ENCODE results near the gene PSD4. TPM values are rescaled to one million over a fixed set of nuclear protein-coding genes. Genes with fewer than 3 reads are reported as not detected.
A peak's percentile ranks its signal among the peaks of the same experiment; 100 is the strongest.

The PSD4 gene
- total RNA-seq, 1 donor from 2014 or later = 27.1 TPM

- Mint-ChIP-seq H3K27ac (no peak overlapping the region), H3K27me3 (peaks cover 20% of the 10 kb centered on the region), H3K4me3 (ENCODE audit: low read depth) (no peak overlapping the region), H3K36me3 (ENCODE audit: insufficient read depth) (no peaks in the 10 kb centered on the region), H3K9me3 (ENCODE audit: low read depth) (no peaks in the 10 kb centered on the region), H3K4me1 (ENCODE audit: low read depth) (no peaks in the 10 kb centered on the region)
- TF ChIP-seq CTCF (IDR thresholded peaks at IDR 0.05; ENCODE audit: unreplicated experiment) = no peak
- DNase-seq (ENCODE audit: low spot score, unreplicated experiment) = no peak
Measured at GRCh38 chr2:113242327-113242726, 68.6 kb downstream of the PSD4 start.

GRCh38 chr2:113245276-113245711 lies 71.5 kb downstream of the PSD4 start:
- no peak for DNase-seq (ENCODE audit: low spot score, unreplicated experiment)
- Mint-ChIP-seq H3K27me3 (peaks cover 20% of the 10 kb centered on the region), H3K4me3 (ENCODE audit: low read depth) (no peak overlapping the region), H3K27ac (no peak overlapping the region), H3K9me3 (ENCODE audit: low read depth) (no peaks in the 10 kb centered on the region), H3K4me1 (ENCODE audit: low read depth) (no peaks in the 10 kb centered on the region), H3K36me3 (ENCODE audit: insufficient read depth) (no peaks in the 10 kb centered on the region)
- TF ChIP-seq CTCF (IDR thresholded peaks at IDR 0.05; ENCODE audit: unreplicated experiment) = no peak

GRCh38 chr2:113246606-113247005 lies 72.8 kb downstream of the PSD4 start:
- Mint-ChIP-seq H3K27me3 (peaks cover 18% of the 10 kb centered on the region), H3K27ac (no peak overlapping the region), H3K36me3 (ENCODE audit: insufficient read depth) (no peaks in the 10 kb centered on the region), H3K4me3 (ENCODE audit: low read depth) (no peak overlapping the region), H3K4me1 (ENCODE audit: low read depth) (no peaks in the 10 kb centered on the region), H3K9me3 (ENCODE audit: low read depth) (no peaks in the 10 kb centered on the region)
- TF ChIP-seq CTCF (IDR thresholded peaks at IDR 0.05; ENCODE audit: unreplicated experiment) = no peak
- DNase-seq (ENCODE audit: low spot score, unreplicated experiment) = no peak

DNA sequence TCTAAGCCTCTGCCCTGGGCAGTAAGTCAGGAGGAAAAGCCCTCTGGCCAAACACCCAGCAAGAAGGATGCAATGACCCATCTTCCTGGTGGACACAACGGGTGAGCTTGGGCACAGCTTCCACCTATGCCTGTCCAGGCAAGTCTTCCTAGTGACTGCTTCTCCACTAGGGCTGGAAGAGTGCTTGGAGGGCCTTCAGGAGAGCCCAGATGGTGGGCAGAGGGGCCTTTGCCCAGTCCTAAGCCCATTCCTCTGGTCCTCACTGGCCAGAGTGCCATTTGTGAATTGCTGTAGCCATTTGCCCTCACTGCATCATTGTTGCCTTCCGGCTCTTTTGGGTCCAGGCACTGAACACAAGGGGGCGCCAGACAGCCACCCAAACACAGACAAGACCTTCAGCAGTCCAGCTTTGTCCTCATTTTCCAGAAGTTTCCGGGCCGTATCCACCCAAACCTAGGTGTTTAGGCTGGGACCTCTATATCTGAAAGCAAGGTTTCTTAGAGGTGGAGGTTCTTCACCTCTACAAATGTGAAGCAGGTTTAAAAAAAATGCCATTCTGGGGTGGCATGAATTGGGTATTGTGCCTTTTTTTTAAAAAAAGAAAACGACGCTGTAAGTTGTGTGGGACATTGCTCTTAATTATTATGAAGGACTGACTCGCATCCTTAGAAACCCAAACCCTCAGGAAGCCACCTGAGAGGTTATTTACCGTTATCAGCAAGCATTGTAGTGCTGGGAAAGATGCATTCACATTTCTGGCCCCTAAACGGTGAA lies 75.4 kb downstream of the PSD4 start:
- H3K36me3 Mint-ChIP-seq (ENCODE audit: insufficient read depth) = no peaks in the 10 kb centered on the region
- no peak overlapping the region for H3K27ac Mint-ChIP-seq
- H3K4me3 Mint-ChIP-seq (ENCODE audit: low read depth) = no peak overlapping the region
- peaks cover 30% of the 10 kb centered on the region for H3K27me3 Mint-ChIP-seq
- TF ChIP-seq CTCF (IDR thresholded peaks at IDR 0.05; ENCODE audit: unreplicated experiment) = peak; percentile 88
- H3K4me1 Mint-ChIP-seq (ENCODE audit: low read depth) = no peaks in the 10 kb centered on the region
- DNase-seq (ENCODE audit: low spot score, unreplicated experiment) = peak; percentile 60
- H3K9me3 Mint-ChIP-seq (ENCODE audit: low read depth) = no peaks in the 10 kb centered on the region

GRCh38 chr2:113251118-113251517 lies 77.3 kb downstream of the PSD4 start:
- Mint-ChIP-seq H3K27me3 (peaks cover 41% of the 10 kb centered on the region), H3K9me3 (ENCODE audit: low read depth) (no peaks in the 10 kb centered on the region), H3K27ac (no peak overlapping the region), H3K4me1 (ENCODE audit: low read depth) (no peaks in the 10 kb centered on the region), H3K4me3 (ENCODE audit: low read depth) (no peak overlapping the region), H3K36me3 (ENCODE audit: insufficient read depth) (no peaks in the 10 kb centered on the region)
- DNase-seq (ENCODE audit: low spot score, unreplicated experiment) = no peak
- no peak for TF ChIP-seq CTCF (IDR thresholded peaks at IDR 0.05; ENCODE audit: unreplicated experiment)
